Stimulated activated CD4-positive, alpha-beta T cell treated with anti-CD3 and anti-CD28 coated beads, Interleukin-1b, Interleukin-23, amount 100 ng/mL, for 4 hours (primary cell): ENCODE measurements around the gene BCDIN3D.

Experiments used
- DNase-seq, 2 donors: peaks; one replicate each; pipeline ENCODE4 v3.0.0-alpha.2; 2020; ENCODE audit warnings: low read depth in 2 of 2

BCDIN3D gene

GRCh38 chr12:49796606-49797448, 46.1 kb downstream of the BCDIN3D start:
- no peak for DNase-seq

DNA sequence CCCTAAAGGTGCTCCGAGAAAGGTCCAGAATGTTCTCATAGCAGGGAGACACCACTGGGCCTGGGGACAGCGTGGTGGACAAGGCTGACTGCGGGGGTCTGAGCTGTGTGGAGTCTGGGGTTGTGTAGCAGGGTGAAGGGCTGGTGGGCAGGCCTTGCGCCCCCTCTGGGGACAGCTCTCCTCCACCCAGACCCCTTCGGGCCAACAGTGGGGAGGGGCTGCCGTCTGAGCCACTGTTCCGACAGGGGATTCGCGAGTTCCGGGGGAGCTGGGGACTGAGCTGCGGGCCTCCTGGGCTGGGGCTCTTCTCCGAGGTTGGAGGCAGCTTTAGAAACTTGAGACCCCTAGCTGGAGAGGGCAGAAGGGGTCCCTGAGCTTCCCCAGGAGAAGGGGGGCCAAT, 46.8 kb downstream of the BCDIN3D start:
- no peak for DNase-seq

DNA sequence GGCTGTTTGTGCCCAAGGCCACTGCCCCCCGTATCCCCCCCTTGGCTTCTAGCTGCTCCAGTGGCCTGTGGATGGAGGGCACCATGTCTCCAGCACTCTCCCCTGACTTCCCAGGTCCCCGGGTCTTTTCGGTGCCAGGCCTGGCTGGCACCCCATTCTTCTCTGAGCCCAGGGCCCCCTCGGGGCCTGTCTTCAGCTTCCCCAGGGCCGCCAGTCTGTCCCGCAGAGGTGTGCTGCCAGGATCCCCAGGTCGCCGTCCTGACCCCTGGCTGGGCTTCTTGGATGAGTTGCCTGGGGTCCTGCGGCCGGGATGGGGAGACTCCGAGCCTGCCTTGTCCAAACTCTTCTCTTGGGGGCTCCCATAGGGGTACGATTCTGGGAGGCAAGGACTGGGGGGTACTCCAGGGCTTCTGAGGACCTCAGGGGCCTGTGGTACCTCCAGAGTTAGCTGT, 47.2 kb downstream of the BCDIN3D start:
- DNase-seq, result no peak

DNA sequence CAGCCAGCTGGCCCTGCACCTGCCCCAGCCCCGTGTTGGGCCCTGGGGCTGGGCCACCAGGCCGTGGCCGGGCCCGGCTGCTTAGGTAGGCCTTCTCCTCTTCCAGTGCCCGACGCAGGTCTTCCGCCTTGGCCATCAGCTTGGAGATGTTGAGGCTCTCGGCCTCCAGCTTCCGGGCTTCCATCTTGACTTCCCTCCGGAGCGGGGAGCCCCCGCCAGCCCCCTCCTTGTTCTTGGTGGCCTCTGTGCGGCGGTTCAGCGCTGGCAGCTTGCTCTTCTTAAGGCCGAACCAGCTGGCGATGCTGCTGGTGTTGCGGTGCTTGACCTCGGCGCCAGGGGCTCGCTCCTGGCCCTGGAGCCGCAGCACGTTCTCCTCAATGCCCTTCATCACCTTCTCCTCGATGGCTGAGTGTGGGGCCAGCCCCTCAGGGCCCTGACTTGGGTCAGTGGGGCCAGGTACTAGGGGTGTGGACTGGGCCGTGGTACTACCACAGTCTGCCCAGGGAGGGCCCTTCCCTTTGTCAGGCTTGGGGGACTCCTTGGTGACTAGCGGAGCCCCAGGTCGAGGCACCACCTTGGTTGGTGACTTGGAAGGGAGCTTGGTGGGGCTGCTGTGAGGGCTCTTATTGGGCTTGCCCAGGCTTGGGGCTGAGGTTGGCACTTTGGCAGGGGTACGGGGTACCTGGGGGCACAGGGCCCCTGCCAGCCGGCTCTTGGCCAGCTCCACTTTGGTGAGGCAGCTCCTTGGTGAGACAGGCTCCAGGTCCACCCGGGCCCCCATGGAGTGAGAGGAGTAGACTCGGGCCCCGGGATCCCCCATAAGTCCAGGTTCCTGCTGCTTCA, 47.9 kb downstream of the BCDIN3D start:
- no peak for DNase-seq

DNA sequence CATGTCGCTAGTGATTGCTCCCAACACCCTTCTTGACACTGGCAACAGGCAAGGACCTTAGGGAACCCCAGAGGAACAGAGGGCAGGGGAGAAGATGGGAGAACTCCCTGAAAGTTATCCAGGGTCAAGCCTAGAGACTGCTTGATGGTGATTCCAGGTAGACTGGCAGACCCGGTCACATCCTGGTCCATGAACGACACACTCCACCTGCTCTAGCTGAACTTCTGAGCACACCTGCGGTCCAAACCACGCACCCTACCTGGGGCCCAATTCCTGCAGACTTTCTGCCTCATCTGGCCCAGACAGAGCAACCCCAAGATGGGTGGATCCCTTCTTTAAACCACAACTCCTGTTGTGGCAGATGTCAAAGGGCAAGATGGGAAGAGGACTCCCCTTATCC, 48.9 kb downstream of the BCDIN3D start:
- no peak for DNase-seq

GRCh38 chr12:49793620-49794019, 49.3 kb downstream of the BCDIN3D start:
- DNase-seq, result no peak

DNA sequence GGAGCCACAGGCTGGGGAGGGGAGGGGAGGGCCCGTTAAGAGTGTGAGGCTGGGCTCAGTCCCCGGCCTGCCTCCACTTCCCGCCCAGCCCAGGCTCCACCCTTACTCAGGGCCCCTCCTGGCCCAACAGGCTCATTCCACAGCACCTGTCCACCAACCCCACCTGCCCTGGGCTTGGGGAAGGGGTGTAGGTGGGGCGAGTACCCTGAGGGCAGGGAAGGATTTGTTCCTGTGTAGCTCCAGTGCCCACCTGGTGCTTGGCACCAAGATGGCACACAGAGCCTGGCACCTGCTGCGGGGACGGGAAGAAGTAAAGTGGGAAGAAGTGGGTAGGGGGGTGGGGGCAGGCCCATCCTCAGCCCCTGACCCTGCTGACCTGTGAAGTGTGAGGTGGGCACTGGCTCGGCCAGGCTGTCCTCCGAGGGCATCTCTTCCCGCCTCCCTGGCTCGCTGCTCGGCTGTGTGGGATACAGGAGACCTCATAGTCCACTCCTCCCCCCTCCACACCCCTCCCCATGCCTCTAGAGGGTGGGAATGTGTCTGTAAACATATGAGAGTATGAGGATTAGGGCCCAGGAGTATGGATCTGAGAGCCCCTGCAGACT, 49.8 kb downstream of the BCDIN3D start:
- no peak for DNase-seq

GRCh38 chr12:49792181-49792970, 50.5 kb downstream of the BCDIN3D start:
- DNase-seq, result no peak

DNA sequence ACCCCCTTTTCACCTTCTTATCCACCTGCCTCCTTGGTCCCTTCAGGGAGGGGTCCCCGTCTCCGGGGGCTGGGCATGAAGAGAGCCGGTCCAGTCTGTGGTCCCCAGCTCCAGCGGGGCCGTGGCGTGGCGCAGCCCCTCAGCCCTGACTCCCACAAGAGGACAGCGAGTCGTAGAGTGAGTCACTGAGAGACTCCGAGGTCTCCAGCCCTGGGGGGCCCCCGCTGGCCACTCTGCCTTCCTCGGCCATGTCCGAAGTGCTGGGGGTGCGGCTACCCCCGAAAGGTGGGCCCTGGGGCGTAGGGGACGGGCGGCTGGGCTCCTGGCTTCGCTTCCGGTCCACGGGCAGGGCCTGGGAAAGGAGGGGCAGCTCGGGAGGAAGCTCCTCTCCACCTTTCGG, 51.2 kb downstream of the BCDIN3D start:
- no peak for DNase-seq

DNA sequence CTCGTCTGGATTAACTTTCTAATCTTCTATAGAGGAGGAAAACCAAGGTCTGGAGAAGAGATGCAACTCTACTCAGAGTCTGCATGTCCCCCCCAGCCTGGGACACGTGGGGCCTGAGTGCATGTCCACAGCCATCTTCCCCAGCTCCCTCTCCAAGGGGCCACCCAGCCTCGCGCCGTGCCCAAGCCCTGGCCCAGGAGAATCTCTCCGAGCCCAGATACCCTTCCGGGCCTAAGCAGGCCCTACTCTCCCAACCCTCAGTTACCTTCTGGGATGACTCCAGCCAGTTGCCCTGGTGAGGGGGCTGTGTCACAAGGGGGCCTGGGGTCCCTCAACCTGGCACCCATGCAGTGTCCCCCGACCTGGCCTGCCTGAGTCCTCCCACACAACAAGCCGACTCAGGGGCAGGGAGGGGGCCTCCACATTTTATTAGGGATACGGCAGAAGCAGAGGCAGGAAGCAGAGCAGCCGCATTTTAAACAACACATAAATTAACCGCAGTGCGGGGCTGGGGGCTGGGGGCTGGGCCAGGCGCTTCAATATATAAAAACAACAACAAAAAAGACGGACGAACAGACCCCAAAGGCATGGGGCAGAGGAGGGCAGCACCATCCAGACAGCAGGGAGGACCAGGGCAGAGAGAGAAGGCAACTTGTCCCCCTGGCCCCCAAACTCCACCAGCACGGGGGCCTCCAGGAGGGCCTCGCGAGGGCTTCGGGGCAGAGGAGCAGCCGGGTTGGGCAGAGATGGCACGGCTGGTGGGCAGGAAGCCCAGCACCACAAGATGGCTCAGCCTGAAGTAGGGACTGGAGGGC, 52.0 kb downstream of the BCDIN3D start:
- no peak for DNase-seq

- DNase-seq, result no peak
These were observed 52.9 kb downstream of the BCDIN3D start for GRCh38 chr12:49789992-49790391.

GRCh38 chr12:49787672-49788071, 55.2 kb downstream of the BCDIN3D start:
- DNase-seq, result no peak
